ENCODE data around the gene RIC1. TPM values are rescaled to one million over a fixed set of nuclear protein-coding genes. Genes with fewer than 3 reads are reported as not detected.

The RIC1 gene
- total and polyA plus RNA-seq, 2 donors (not counting 1 experiment from before 2014, with no cell fraction given), result 38.9 to 43.1 TPM

DNA sequence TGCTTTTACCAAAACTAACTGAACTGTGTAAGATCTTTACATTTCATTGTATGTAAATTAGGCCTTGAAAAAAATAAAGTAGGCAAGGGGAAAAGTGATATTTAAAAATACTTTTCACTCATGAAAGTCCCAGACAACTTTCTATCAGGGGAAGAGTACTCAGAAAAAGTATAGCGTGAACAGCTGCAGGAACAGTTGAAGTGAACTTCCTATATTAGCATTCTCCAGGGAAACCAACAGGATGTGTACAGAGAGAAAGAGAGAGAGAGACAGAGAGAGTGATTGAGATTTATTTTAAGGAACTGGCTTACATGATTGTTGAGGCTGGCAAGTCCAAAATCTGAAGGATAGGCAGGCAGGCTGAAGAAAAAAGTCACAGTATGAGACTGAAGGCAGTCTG is 162.0 kb downstream of the RIC1 start:
- no peaks in the 10 kb centered on the region for H4K20me1 ChIP-seq (ENCODE audit: control insufficient read depth, extremely low read depth, insufficient read depth, low read length)
- DNase-seq (ENCODE audit: low read depth in 2 of 2), result no peak
- H3K9ac ChIP-seq (ENCODE audit: insufficient read depth, low read length), result no peak overlapping the region
- H3K27ac ChIP-seq (ENCODE audit: insufficient read depth, low read length), result no peak overlapping the region
- H3K4me1 ChIP-seq (ENCODE audit: control insufficient read depth, extremely low read depth, insufficient read depth, low read length), result peaks cover 2% of the 10 kb centered on the region
- no peaks in the 10 kb centered on the region for H3K36me3 ChIP-seq (ENCODE audit: control insufficient read depth, insufficient read depth, low read length)
- H3K9me3 ChIP-seq (ENCODE audit: control insufficient read depth, insufficient read depth, low read depth, low read length), result no peaks in the 10 kb centered on the region
- no peak overlapping the region for H3K4me2 ChIP-seq (ENCODE audit: extremely low read depth, insufficient read depth, low read length)
- H2AFZ ChIP-seq (ENCODE audit: low read length), result no peak overlapping the region
- no peak overlapping the region for H3K4me3 ChIP-seq (replicated peaks in 1 of 4; ENCODE audit: control extremely low read depth in 1 of 4, insufficient read depth in 1 of 4, low read depth in 3 of 4, low read length in 4 of 4)
- no peaks in the 10 kb centered on the region for H3K79me2 ChIP-seq (ENCODE audit: control insufficient read depth, insufficient read depth, low read length)
- no peaks in the 10 kb centered on the region for H3K27me3 ChIP-seq (ENCODE audit: control insufficient read depth, insufficient read depth, low read length)
- no peak for TF ChIP-seq EZH2 (IDR thresholded peaks at IDR 0.05; ENCODE audit: low read length, missing control alignments)
- TF ChIP-seq, protein P1, sequence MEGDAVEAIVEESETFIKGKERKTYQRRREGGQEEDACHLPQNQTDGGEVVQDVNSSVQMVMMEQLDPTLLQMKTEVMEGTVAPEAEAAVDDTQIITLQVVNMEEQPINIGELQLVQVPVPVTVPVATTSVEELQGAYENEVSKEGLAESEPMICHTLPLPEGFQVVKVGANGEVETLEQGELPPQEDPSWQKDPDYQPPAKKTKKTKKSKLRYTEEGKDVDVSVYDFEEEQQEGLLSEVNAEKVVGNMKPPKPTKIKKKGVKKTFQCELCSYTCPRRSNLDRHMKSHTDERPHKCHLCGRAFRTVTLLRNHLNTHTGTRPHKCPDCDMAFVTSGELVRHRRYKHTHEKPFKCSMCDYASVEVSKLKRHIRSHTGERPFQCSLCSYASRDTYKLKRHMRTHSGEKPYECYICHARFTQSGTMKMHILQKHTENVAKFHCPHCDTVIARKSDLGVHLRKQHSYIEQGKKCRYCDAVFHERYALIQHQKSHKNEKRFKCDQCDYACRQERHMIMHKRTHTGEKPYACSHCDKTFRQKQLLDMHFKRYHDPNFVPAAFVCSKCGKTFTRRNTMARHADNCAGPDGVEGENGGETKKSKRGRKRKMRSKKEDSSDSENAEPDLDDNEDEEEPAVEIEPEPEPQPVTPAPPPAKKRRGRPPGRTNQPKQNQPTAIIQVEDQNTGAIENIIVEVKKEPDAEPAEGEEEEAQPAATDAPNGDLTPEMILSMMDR (conservative IDR thresholded peaks at IDR 0.05 in 1 of 2, IDR thresholded peaks at IDR 0.05 in 1 of 2; ENCODE audit: low read depth in 1 of 2, low read length in 2 of 2), result no peak

DNA sequence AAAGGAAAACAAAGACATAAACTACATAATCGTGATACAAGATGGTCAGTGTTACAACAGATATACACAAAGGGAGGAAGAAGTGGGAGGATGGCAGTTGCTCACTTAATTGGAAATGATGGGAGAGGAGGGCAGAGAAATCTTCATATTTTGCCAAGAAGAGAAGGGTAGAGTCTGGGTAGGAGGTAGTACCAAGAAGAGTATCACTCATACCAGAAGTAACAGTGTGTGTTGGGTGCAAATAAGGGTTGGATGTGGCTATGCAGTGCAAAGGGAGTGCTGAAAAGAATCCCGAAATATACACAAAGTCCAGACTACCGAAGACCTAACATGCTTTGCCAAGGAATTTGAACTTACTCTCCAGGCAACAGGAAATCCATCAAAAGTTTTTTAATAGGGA is 163.0 kb downstream of the RIC1 start:
- Histone ChIP-seq H3K79me2 (ENCODE audit: control insufficient read depth, insufficient read depth, low read length) (no peaks in the 10 kb centered on the region), H3K4me3 (replicated peaks in 1 of 4; ENCODE audit: control extremely low read depth in 1 of 4, insufficient read depth in 1 of 4, low read depth in 3 of 4, low read length in 4 of 4) (no peak overlapping the region), H3K4me1 (ENCODE audit: control insufficient read depth, extremely low read depth, insufficient read depth, low read length) (no peaks in the 10 kb centered on the region), H3K9me3 (ENCODE audit: control insufficient read depth, insufficient read depth, low read depth, low read length) (no peaks in the 10 kb centered on the region), H3K9ac (ENCODE audit: insufficient read depth, low read length) (no peak overlapping the region), H3K27me3 (ENCODE audit: control insufficient read depth, insufficient read depth, low read length) (no peaks in the 10 kb centered on the region), H3K36me3 (ENCODE audit: control insufficient read depth, insufficient read depth, low read length) (no peaks in the 10 kb centered on the region), H4K20me1 (ENCODE audit: control insufficient read depth, extremely low read depth, insufficient read depth, low read length) (no peaks in the 10 kb centered on the region), H3K4me2 (ENCODE audit: extremely low read depth, insufficient read depth, low read length) (no peak overlapping the region), H3K27ac (ENCODE audit: insufficient read depth, low read length) (no peak overlapping the region), H2AFZ (ENCODE audit: low read length) (no peak overlapping the region)
- DNase-seq (ENCODE audit: low read depth in 2 of 2), result no peak
- no peak for TF ChIP-seq EZH2 (IDR thresholded peaks at IDR 0.05; ENCODE audit: low read length, missing control alignments)
- TF ChIP-seq, protein P1 (conservative IDR thresholded peaks at IDR 0.05 in 1 of 2, IDR thresholded peaks at IDR 0.05 in 1 of 2; ENCODE audit: low read depth in 1 of 2, low read length in 2 of 2), result no peak

DNA sequence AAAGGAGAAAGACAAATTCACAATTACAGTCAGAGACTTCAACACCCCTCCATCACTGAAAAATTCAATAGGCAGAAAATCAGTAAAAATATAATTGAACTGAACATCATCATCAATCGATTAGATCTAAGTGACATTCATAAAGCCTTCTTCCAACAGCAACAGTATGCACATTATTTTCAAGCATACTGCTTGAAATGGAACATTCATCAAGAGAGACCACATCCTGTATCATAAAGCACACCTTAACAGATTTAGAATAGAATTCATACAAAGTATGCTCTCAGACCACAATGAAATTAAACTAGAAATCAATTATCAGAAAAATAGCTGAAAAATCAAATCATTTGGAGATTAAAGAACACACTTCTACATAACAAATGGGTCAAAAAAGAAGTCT is 164.9 kb downstream of the RIC1 start:
- Histone ChIP-seq H4K20me1 (ENCODE audit: control insufficient read depth, extremely low read depth, insufficient read depth, low read length) (no peaks in the 10 kb centered on the region), H3K36me3 (ENCODE audit: control insufficient read depth, insufficient read depth, low read length) (no peaks in the 10 kb centered on the region), H3K27me3 (ENCODE audit: control insufficient read depth, insufficient read depth, low read length) (no peaks in the 10 kb centered on the region), H3K4me2 (ENCODE audit: extremely low read depth, insufficient read depth, low read length) (no peak overlapping the region), H3K27ac (ENCODE audit: insufficient read depth, low read length) (no peak overlapping the region), H3K9ac (ENCODE audit: insufficient read depth, low read length) (no peak overlapping the region), H3K4me3 (replicated peaks in 1 of 4; ENCODE audit: control extremely low read depth in 1 of 4, insufficient read depth in 1 of 4, low read depth in 3 of 4, low read length in 4 of 4) (no peak overlapping the region), H2AFZ (ENCODE audit: low read length) (no peak overlapping the region), H3K79me2 (ENCODE audit: control insufficient read depth, insufficient read depth, low read length) (no peaks in the 10 kb centered on the region), H3K4me1 (ENCODE audit: control insufficient read depth, extremely low read depth, insufficient read depth, low read length) (no peaks in the 10 kb centered on the region), H3K9me3 (ENCODE audit: control insufficient read depth, insufficient read depth, low read depth, low read length) (no peaks in the 10 kb centered on the region)
- no peak for TF ChIP-seq EZH2 (IDR thresholded peaks at IDR 0.05; ENCODE audit: low read length, missing control alignments)
- TF ChIP-seq, protein P1 (conservative IDR thresholded peaks at IDR 0.05 in 1 of 2, IDR thresholded peaks at IDR 0.05 in 1 of 2; ENCODE audit: low read depth in 1 of 2, low read length in 2 of 2), result no peak
- DNase-seq (ENCODE audit: low read depth in 2 of 2), result no peak
